GM18909 (cell line): ENCODE measurements around the gene RFX3.

ENCODE experiments used
- ATAC-seq: cut with Tn5 transposase; IDR thresholded peaks from one replicate; pipeline ENCODE4 v1.9.1; 2021; ENCODE audit warnings: mild to moderate bottlenecking; ENCODE audit not compliant: unreplicated experiment, poor library complexity

RFX3 gene

DNA sequence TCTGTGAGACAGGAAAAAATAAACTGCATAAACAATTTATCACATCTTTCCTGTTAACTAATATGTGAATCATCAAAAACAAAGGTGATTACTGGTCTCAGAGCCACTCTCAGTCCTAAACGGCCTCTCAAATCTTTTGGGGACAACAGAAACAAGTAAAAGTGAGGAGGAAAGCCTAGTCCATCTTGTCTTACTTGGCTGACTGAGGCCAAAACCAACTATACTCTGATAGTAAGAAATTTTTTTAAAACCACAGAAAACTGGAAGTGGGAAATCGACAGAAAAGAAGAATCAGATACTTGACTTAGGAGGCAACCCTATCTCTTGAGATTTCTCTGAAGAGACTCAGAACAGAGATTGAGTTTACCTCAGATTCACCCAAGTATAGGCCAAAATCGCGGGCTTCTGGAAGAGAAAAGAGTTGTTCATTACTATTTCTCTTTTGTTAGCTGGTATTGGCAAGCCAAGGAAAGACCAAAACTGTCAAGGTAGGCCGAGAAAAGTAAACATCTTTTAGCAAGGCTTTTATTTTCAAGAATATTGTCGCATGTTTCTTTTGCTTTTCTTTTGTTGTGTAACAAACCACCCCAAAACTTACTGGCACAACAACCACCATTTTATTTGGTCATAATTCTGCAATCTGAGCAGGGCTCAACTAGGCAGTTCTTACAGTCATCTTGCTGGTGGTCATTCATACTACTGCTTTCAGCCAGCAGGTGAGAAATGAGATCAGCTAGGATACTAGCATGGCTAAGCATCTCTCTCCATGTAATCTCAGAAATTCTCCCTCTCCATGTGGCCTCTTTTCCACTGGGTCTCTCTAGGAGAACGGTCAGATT lies 46.1 kb downstream of the RFX3 start:
- peak; percentile 54 for ATAC-seq

DNA sequence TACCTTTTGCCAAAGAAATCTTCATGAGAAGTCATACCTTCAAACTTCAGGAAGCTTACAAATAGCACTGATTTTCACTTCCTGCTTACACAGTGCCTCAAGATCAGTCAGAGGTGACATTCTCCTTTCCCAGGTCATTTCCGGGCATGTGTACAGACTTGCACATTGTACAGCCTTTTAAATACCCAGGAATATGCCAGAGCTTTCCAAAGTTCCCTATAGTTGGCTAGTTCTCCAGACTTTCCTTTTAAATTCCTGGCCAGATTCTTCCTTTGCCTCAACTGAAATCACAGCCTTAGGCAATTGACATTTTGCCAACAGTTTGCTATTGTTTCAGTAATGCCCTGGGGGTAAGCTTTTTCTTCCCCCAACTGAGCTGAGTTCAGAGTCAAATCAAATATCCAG lies 47.2 kb downstream of the RFX3 start:
- ATAC-seq = peak; percentile 49

DNA sequence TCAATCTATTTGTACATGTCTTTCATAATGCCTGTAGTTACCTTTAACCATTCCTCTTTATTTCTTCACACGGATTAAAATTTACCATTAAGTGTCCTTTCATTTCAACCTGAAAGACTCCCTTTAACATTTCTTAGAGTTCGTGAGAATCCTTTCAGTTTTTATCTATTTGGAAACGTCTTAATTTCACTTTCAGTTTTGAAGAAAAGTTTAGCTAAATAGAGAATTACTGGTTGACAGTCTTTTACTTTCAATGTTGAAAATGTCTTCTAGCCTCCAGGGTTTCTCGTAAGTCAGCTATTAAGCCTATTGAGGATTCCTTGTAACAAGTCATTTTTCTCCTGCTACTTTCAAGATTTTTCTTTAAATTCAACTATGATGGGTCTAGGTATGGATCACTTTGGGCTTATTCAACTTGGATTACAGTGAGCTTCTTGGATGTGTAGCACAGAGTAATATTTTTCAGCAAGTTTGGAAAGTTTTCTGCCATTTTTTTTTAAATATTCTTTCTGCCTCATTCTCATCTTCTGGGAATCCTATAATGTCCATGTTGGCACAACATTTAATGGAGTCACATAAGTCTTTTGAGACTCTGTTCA lies 48.5 kb downstream of the RFX3 start:
- no peak for ATAC-seq

DNA sequence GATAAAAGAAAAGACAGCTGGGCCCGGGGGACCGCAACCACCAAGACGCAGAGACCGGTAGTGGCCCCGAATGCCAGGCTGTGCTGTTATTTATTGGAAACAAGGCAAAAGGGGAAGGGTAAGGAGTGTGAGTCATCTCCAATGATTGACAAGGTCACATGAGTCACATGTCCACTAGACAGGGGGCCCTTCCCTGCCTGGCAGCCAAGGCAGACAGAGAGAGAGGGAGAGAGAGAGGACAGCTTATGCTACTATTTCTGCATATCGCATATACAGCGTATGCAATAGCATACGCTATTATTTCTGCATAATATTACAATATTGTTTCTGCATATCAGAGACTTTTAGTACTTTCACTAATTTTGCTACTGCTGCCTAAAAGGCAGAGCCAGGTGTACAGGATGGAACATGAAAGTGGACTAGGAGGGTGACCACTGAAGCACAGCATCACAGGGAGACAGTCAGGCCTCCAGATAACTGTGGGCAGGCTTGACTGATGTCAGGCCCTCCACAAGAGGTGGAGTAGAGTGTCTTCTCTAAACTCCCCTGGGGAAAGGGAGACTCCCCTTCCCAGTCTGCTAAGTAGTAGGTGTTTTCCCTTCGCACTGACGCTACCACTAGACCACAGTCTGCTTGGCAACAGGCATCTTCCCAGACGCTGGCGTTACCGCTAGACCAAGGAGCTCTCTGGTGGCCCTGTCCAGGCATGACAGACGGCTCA lies 50.3 kb downstream of the RFX3 start:
- peak; percentile 33 for ATAC-seq

DNA sequence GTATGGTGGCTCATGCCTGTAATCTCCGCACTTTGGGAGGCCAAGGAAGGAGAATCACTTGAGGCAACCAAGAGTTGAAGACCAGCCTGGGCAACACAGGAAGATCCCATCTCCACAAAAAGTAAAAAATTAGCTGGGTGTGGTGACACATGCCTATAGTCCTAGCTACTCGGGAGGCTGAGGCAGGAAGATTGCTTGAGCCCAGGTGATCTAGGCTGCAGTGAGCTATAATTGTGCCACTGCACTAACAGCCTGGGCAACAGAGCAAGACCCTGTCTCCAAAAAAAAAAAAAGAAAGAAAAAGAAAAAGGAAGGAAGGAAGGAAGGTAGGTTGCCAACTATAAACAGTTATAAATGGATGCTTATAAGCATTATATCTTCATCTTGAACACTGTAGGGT lies 51.0 kb downstream of the RFX3 start:
- no peak for ATAC-seq

DNA sequence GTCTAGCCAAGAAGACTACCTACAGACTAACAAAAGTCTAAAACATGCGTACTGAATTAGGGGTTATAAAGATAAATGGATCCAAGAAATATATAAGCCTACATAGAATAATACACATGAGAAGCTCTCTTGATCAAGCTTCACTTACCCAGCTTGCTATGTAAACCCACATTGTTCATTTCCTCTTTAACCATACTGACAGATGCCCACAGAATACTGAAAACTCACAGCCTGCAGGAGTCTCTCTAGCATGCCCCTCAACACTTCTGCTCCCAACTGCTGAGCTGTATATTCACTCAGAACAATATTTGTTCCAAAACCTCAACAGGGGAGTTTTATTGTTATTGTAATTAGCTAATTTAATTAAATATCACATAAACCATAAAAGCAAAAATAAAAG lies 52.4 kb downstream of the RFX3 start:
- ATAC-seq = peak; percentile 52

DNA sequence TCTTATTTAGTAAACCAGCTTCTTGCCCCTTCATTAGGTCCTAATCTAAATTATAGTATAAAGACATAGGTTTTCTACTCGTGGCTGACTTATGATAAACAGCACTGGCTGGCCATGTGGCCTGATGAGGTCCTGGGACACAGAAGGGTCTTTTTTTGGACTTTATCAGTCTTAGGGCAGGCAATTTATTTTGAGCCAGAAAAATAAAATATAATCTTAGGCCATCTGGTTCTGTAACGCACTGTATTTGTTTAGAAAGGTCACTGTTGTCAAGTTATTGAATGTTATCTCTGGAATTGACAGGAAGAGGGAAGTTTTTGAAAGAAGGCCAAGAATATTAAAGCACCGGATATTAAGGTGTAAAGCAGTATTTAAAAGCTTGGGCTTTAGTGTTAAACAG lies 53.9 kb downstream of the RFX3 start:
- no peak for ATAC-seq

DNA sequence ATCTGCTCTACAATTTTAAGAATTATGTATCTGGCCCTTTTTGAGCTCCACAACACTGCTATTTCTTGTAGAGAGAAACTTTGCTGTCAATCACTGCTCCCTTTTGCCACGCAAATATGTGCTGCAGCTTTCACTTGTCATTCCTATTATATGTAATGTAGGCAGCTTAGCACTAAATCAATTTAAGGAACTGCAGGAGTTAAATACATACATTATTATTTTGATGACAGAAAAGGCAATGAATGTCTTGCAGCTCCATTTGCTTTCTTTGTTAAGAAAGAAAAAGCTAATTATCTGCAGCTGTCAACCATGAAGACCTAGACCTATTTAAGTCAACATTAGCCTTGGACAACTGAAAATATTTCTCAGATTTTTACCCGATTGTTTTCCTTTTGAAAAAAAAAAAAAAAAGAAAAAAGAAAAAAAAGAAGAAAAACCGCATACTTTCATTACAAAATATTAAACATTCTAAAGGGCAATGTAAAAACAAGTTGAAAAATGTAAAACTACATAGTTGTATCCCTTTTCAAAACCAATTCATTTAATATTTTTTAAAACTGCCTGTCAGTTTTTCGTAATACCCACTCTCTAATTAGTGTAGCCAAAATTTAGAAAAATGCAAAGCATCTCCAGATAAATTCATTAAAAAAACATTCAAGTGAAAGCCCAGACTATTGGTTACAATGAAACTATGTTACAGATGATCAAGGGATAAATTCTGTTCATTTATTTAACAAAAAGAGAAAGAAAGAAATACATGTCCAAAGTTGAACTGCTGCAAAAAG lies 57.2 kb downstream of the RFX3 start:
- no peak for ATAC-seq

DNA sequence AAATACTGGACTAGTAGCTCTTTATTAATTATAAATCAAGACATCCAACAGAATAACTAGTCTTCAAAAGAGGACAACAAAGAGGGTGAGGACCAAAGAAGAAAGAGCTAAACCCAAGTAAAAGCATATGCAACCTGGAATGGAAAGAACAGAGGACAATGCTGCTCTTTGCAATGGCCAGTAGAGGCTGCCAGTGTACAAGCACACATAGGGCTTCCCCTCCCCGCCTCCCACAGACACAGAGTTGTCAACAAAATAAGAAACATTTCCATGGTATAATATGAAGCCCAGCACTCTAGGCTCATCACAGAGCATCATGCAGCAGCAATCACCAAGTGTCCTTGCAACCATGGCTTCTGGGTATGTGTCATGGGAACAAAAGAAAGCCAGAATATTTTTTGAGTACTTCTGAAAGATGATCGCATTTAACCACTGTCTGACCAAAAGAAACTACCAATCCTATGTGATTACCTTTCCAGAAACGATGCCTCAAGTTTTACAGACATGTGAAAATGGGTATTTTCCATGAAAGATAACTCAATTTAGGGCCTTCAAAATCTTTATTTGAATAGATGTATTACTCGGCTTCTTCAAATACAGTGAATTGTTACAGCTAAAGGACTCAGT lies 58.1 kb downstream of the RFX3 start:
- ATAC-seq = peak; percentile 98

DNA sequence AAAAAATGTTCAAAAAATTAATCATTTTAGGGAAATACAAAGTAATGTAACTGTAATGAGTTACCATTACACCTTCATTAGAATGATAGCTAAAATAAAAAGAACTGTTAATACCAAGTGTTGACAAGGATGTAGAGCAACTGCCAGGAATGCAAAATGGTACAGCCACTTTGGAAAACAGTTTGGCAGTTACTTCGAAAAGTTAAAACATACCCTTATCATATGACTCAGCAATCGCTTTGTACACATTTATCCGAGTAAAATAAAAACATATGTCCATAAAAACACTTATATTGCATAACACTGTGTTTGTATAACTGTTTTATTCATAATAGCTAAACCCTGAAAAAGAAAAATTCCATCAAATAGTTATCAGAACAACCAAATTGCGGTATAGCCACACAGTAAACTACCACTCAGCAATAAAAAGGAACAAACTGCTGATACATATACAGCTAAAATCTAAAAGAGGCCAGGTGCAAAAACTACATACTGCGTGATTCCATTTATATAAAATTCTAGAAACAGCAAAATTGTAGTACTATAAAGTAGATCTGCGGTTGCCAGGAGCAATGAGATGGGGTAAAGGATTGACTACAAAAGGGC lies 61.7 kb downstream of the RFX3 start:
- ATAC-seq = no peak

DNA sequence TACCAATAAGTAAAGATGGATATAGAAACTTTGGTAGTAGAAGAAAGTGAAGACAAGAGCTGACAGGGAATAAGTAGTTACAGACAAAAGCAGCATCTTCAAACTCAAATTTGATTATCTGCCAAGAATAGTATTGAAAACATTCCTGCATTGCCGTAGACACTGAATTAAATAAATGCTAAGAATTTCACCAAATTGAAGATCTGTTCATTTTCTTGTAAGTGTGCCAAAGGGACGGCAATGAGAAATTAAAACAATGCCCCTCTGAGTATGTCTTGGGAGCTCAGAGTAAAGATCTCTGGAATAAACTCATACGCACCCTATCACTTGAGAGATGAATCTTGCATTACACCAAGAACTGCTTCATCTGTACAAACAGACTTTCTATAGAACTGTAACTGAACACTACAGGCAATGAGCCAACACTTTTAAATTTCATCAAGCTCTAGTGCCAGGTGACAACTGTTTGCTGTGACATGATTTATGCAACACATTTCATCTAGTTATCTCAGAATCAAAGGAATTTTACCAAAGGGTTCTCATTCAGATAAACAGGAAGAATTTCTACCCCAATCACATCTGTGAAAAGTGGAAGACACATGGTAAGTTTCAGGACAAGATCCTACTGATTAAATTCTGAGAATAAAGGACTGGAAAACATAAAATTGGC lies 66.9 kb downstream of the RFX3 start:
- no peak for ATAC-seq

DNA sequence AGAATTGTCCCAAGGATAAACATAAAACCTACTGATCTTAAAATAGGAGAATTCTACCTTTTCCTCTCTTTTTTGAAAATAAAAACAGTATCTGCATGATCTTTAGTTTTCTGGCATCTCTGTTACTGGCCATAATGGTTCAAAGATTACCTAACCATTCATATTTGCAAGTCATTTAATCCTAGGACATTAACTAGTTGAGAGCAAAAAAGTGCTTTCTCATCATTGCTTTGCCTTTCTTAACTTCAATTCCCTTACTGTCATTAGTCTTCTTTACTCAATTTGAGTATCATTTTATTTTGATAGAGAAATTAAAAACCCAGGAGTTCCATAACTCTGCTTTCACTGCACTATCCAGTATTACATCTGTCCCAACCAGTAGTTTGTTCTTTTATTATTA lies 68.6 kb downstream of the RFX3 start:
- ATAC-seq = no peak

DNA sequence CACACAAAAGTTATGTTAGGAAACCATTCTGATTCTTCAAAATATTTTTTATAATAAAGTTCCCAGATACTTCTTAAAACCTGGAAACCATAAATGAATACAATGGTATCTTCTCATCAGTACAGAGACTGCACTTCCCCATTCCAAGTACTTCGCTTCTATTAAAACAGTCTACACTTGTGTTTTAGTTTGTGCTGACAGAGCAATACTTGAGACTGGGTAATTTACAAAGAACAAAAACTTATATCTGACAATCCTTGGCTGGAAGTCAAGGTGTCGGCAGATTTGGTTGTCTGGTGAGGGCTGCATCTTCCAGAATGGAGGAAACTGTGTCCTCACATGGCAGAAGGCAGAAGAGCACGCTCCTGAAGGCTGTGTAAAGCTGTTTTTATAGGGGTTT lies 70.1 kb downstream of the RFX3 start:
- ATAC-seq = no peak

DNA sequence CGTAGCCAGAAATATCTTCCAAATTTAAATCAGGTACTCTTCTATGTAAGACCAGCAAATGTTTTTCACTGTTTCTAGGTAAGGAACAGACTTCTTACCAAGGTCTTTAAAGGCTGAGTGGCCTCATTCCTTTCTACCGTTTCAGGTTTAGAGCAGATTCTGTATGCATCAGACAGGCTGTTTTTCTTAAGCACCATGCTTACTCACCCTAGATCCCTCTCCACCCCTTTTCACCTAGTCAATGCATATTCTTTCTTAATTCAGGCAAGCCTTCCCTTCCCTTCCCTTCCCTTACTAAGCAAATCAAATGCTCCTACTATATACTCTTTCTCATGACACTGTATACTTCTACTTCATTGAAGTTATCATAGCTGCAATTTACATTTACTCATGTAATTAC lies 70.7 kb downstream of the RFX3 start:
- no peak for ATAC-seq

DNA sequence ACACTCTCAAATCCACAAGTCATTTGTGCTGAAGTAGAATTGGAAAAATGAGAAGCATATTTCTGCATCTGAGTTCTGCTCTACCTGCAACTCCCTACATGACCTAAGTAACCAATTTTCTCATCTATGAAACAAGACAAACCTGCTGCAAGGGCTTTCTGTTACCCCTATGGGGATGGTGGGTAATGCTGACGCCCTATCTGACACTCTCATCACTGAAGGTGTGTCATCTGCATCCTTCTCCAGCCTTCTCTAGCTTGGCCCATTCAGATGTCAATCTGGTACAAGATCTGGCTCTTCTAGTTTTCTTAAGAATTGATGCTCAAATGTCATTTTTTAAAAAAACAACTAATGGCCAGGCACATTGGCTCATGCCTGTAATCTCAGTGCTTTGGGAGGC lies 73.8 kb downstream of the RFX3 start:
- ATAC-seq = no peak

DNA sequence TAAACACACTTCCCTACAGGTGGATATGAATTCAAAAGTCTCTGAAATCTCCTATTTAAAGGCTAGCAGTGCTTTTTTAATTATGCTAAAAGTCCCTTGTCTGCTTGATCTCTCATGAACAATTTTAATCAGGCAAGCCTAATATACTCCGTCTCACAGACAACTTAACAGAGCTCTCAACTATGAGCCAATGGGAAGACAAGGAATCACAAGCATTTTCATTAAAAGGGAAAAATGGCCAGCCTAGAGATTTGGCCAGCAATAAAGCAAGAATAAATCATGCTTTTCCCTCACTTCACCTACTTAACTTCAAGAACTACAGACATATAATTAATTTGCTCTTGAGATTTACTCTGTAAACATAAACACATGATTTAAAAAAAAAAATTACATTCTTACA lies 78.0 kb downstream of the RFX3 start:
- ATAC-seq = no peak

DNA sequence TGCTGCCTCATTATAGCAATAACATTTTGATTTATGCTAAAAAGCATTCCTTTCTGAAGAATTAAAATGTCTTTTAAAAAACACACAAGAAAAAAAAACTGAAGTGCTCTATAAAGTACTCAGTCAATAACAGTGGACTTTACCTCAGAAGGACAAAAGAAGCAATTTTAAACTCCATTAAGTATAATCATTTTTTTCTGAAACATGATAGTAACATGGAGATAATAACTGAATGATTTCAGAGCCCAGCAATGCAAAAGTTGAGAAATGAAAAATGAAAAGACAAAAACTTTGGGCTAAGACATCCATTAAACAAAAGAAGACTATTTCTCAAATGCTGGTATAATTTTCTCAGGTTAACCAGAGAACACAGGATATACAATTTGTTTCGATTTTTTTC lies 78.7 kb downstream of the RFX3 start:
- ATAC-seq = no peak

DNA sequence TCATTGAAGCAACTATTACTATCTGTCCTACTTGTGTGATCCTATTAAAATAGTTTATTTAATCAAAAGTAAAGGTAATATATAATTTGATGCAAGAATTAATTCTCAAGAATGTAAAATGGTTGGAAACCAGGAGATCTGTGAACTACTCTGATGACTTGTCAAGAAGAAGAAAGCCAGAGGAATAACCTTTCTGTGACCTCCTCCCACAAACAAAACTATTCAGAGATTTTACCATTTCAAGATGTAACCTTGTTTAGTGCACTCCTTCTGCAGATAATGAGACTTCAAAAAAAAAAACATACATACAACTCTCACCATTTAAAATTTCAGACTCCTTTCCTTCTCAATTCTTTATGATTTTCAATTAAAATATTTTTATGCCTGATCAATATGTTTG lies 79.5 kb downstream of the RFX3 start:
- no peak for ATAC-seq

DNA sequence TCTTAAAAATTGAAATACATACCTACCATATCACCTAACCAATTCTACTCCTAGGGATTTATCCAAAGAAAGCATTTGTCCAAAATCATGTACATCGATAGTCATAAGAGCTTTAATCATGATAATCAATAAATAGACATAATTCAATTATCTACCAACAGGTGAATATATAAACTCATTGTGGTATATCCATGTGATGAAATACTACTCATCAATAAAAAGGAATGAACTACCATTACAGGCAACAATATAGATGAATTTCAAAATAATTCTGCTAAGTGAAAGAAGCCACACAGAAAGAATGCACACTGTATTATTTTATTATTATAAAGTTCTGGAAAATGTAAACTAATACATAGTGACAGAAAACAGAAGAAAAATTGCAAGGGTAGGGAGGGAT lies 81.8 kb downstream of the RFX3 start:
- no peak for ATAC-seq
